GM18858 (cell line): ENCODE data around the gene SH3RF3.

ENCODE experiments used
- ATAC-seq: cut with Tn5 transposase; IDR thresholded peaks from one replicate; pipeline ENCODE4 v1.9.1; 2021; ENCODE audit not compliant: unreplicated experiment

SH3RF3 gene

GRCh38 chr2:109199790-109200189 is 70.8 kb downstream of the SH3RF3 start:
- no peak for ATAC-seq

GRCh38 chr2:109200616-109201464 is 71.8 kb downstream of the SH3RF3 start:
- ATAC-seq, result no peak

- ATAC-seq, result no peak
Observed at GRCh38 chr2:109201465-109202327, 72.7 kb downstream of the SH3RF3 start.

GRCh38 chr2:109202486-109202885 is 73.5 kb downstream of the SH3RF3 start:
- no peak for ATAC-seq

GRCh38 chr2:109203246-109204011 is 74.4 kb downstream of the SH3RF3 start:
- ATAC-seq, result no peak

- no peak for ATAC-seq
Observed at GRCh38 chr2:109204412-109204811, 75.4 kb downstream of the SH3RF3 start.

- ATAC-seq, result no peak
Observed at GRCh38 chr2:109205447-109205846, 76.4 kb downstream of the SH3RF3 start.

- ATAC-seq, result no peak
Observed at GRCh38 chr2:109206569-109207146, 77.7 kb downstream of the SH3RF3 start.

GRCh38 chr2:109207176-109207575 is 78.2 kb downstream of the SH3RF3 start:
- ATAC-seq, result no peak

GRCh38 chr2:109208071-109208950 is 79.3 kb downstream of the SH3RF3 start:
- ATAC-seq, result no peak

- ATAC-seq, result no peak
Observed at GRCh38 chr2:109208951-109209335, 79.9 kb downstream of the SH3RF3 start.

GRCh38 chr2:109209412-109209811 is 80.4 kb downstream of the SH3RF3 start:
- ATAC-seq, result no peak

- ATAC-seq, result no peak
Observed at GRCh38 chr2:109209941-109210340, 80.9 kb downstream of the SH3RF3 start.

- ATAC-seq, result no peak
Observed at GRCh38 chr2:109210431-109211200, 81.6 kb downstream of the SH3RF3 start.

GRCh38 chr2:109211315-109211714 is 82.3 kb downstream of the SH3RF3 start:
- no peak for ATAC-seq

GRCh38 chr2:109212836-109213563 is 84.0 kb downstream of the SH3RF3 start:
- no peak for ATAC-seq

GRCh38 chr2:109213646-109214433 is 84.8 kb downstream of the SH3RF3 start:
- ATAC-seq, result peak; percentile 66
